Bronchial epithelial cell (primary cell): Measurements from ENCODE around the gene ANKRD22. TPM values are rescaled to one million over a fixed set of nuclear protein-coding genes. Genes with fewer than 3 reads are reported as not detected.

ENCODE experiments used
- DNase-seq: peaks from one replicate; pipeline ENCODE4 v3.0.0-alpha.2; 2010; ENCODE audit warnings: low read depth
- FAIRE-seq: peaks from 2 replicates; lab custom pipeline; 2011; peaks lifted over from hg19 to GRCh38; lab: Jason Lieb, UNC
- H3K27me3 ChIP-seq: 2 replicates; pipeline ENCODE4 v1.5.1; 2011; ENCODE audit warnings: low read length; ENCODE audit not compliant: control insufficient read depth, insufficient read depth
- H3K36me3 ChIP-seq: 2 replicates; pipeline ENCODE4 v1.5.1; 2011; ENCODE audit warnings: low read length; ENCODE audit not compliant: control insufficient read depth, insufficient read depth
- H3K4me3 ChIP-seq: 2 replicates; pipeline ENCODE4 v1.5.1; 2011; ENCODE audit warnings: mild to moderate bottlenecking, low read depth, low read length, control low read depth
- total RNA-seq: library from RNA; depleted of rRNA; stranded (reverse); fragments of >200 nt; gene quantifications from 2 replicates; pipeline ENCODE4 v1.2.1, GENCODE V29; 2014
- TF ChIP-seq, protein P1 (sequence below): IDR thresholded peaks from 2 replicates; pipeline ENCODE4 v1.5.1; 2011; ENCODE audit warnings: mild to moderate bottlenecking, moderate library complexity, low read length, control low read depth, inconsistent platforms; ENCODE audit not compliant: insufficient read depth, severe bottlenecking

The ANKRD22 gene
- total RNA-seq, result 5.3 and 17.7 TPM in 2 replicates

DNA sequence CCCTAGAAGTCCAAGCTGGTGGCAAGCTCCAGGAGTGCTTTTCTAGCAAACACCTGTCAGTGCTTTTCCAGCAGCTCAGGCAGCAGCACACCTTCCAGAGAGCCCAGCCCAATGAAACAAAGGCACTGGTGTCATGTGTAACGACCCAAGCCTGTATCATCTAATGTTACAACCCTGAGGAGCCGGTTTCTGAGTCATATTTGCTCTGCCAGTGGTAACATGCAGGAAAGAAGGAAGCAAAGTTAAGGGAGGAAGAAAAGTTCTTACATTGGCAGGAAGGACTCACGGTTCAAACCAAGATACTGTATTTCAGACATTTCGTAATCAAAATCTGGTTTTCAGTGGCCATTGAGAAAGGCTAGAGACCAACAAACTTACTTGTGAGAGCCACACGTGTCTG, at the start of gene ANKRD22:
TSS of gene ANKRD22 (minus strand) at position 139 of the 400 bp plus-strand sequence. CDS start 237 bp downstream, outside the sequence.
- H3K27me3 ChIP-seq, result no peaks in the 10 kb centered on the region
- peak within 1 kb of the TSS; percentile 13 for H3K4me3 ChIP-seq
- H3K36me3 ChIP-seq, result no peaks in the 10 kb centered on the region
- FAIRE-seq (peak; percentile 97), DNase-seq (peak; percentile 100)
- TF ChIP-seq, protein P1, sequence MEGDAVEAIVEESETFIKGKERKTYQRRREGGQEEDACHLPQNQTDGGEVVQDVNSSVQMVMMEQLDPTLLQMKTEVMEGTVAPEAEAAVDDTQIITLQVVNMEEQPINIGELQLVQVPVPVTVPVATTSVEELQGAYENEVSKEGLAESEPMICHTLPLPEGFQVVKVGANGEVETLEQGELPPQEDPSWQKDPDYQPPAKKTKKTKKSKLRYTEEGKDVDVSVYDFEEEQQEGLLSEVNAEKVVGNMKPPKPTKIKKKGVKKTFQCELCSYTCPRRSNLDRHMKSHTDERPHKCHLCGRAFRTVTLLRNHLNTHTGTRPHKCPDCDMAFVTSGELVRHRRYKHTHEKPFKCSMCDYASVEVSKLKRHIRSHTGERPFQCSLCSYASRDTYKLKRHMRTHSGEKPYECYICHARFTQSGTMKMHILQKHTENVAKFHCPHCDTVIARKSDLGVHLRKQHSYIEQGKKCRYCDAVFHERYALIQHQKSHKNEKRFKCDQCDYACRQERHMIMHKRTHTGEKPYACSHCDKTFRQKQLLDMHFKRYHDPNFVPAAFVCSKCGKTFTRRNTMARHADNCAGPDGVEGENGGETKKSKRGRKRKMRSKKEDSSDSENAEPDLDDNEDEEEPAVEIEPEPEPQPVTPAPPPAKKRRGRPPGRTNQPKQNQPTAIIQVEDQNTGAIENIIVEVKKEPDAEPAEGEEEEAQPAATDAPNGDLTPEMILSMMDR, result no peak

DNA sequence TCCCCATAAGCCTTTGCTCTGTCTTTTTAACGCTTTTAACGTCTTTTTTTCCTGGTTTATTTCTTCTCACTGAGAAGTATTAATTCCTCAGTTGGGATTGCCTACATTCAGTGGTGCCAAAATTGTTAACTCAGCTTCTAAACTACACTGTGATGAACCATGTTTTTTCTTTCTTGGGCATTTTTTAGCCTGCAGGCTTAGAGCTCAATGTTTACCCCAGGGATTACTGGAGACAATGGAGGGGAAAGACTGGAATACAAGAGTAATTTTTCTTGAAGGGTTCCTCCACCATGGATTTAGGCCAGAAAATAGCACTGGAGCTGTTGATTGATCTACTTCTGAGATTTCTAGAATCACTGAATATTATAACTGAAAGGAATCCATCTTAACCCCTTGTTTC, 48.2 kb upstream of the ANKRD22 start:
- H3K27me3 ChIP-seq, result no peaks in the 10 kb centered on the region
- no peak overlapping the region for H3K4me3 ChIP-seq
- DNase-seq (no peak), FAIRE-seq (no peak)
- H3K36me3 ChIP-seq, result no peaks in the 10 kb centered on the region
- TF ChIP-seq, protein P1, result no peak

DNA sequence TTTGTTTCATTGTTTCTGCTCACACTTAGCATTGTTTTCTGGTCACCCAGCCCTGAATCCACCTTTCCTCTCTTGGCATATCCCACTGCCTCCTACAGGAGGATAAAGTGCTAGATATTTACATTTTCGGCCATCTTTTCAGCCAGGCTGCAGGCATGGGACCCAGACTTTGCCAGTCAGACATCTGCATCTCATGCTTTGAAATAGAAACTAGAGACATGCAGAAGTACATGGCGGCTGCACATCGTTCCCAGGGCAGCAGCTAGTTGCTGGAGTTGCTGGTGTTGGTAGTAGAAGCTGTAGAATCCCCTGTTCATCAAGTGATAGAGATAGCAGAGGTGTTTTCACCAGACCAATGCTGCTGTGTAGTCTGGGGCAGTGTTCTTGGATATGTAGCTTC, 47.1 kb upstream of the ANKRD22 start:
- no peak for DNase-seq
- Histone ChIP-seq H3K36me3 (no peaks in the 10 kb centered on the region), H3K4me3 (no peak overlapping the region), H3K27me3 (no peaks in the 10 kb centered on the region)
- TF ChIP-seq, protein P1, result no peak
- FAIRE-seq, result peak; percentile 18

DNA sequence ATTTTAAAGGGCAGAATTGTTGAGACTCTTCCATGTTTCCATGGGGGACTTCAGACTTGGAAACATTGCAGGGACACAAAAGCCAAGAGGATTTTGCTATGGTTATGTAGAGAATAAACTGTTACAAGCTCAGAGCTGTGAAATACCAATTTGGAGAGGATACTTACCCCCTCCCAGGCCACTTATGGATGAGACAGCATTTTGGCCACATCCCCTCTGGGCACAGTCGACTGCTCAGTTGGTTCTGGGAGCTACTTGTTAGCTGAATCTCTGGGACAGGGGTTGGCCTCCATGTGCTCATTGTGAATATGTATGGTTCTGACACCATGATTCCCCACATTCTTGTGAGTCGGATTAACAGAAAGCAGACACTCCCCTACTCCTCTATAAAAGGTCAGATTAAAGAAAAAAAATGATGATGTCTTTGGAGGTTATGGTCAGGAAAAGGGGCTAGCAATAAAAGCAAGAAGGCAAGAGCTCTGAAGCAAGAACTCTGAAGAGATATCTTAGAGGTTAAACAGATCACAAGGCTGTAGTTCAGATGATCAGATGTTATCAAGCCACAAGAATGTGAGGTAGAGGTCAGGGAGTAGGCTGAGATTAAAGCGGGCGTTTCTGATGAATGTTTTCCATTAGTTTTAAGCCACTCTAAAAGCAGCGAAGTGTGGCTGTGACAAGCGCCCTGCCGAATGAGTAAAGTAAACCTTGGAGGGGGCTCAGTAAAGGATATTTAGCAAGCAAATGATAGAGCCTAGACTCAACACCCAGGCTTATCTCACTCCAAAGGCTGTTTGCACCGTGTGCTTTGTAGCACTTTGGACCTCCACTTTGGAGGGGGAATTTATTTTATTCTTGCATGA, 45.6 kb upstream of the ANKRD22 start:
- Histone ChIP-seq H3K36me3 (no peaks in the 10 kb centered on the region), H3K27me3 (no peaks in the 10 kb centered on the region), H3K4me3 (no peak overlapping the region)
- FAIRE-seq (no peak), DNase-seq (no peak)
- TF ChIP-seq, protein P1, result no peak

DNA sequence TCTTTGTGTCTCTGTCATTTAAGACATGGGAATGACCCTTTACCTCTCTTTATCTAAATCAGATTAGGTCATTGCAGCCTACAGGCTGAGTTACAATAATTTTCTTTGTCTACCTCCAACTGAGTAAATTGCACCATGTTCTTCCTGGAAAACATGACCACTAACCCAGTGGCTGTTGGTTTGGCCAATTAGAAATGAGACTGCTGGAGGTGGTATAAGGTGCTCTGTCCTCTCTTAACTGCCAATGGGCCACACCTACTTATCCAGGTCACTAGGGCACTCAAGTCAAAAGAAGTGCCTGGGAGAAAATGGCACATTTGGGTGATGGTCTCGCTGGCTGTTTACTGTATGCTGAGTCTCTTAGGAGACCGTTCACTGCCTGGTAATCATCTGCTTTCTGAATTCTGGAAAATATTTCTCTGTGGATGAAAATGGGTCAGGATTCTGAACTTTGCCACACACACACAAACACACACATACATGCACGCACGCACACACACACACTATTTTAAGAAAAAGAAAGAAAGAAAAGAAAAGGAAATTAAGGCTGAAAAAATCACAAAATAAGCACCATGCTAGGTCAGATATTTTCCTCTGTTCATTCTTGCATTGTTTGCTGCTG, 44.8 kb upstream of the ANKRD22 start:
- TF ChIP-seq, protein P1, result no peak
- Histone ChIP-seq H3K36me3 (no peaks in the 10 kb centered on the region), H3K4me3 (no peak overlapping the region), H3K27me3 (no peaks in the 10 kb centered on the region)
- FAIRE-seq, result no peak
- DNase-seq, result no peak
